SK-N-SH treated with all-trans-retinoic acid at 6 μM for 48 hours (cell line): ENCODE results near the gene SBK2.
"Not testable (repeated sequence)": the region's sequence is repeated elsewhere in the genome, so short reads cannot be mapped to it uniquely, and the experiment has no call there.

Experiments
- ATAC-seq: fragments of 200-7000 bp; cut with Tn5 transposase; 3 replicates; pipeline ENCODE4 v1.9.1; 2020; ENCODE audit warnings: mild to moderate bottlenecking, moderate library complexity
- ARNTL ChIP-seq: fragments of 450-650 bp; formaldehyde crosslinking; IDR thresholded peaks from 2 replicates; pipeline ENCODE4 v1.5.0; 2020; ENCODE audit warnings: low read depth, mild to moderate bottlenecking, moderate library complexity, borderline replicate concordance
- BACH2 ChIP-seq: fragments of 250-450 bp; sonication (Bioruptor Pico); IDR thresholded peaks from 2 replicates; pipeline ENCODE4 v1.9.0; 2021; ENCODE audit warnings: mild to moderate bottlenecking, borderline replicate concordance
- CSDC2 ChIP-seq: fragments of 250-450 bp; sonication (Bioruptor Pico); IDR thresholded peaks from 2 replicates; pipeline ENCODE4 v1.5.0; 2020; ENCODE audit warnings: mild to moderate bottlenecking, moderate library complexity
- ESRRG ChIP-seq: fragments of 250-450 bp; sonication (Bioruptor Pico); IDR thresholded peaks from 2 replicates; pipeline ENCODE4 v1.6.1; 2021; ENCODE audit warnings: mild to moderate bottlenecking
- GLIS3 ChIP-seq: fragments of 250-450 bp; sonication (Bioruptor Pico); IDR thresholded peaks from 2 replicates; pipeline ENCODE4 v1.5.0; 2020; ENCODE audit warnings: mild to moderate bottlenecking, moderate library complexity
- ISL1 ChIP-seq: fragments of 250-450 bp; sonication (Bioruptor Pico); IDR thresholded peaks from 2 replicates; pipeline ENCODE4 v2.1.2; 2022; ENCODE audit warnings: mild to moderate bottlenecking, moderate library complexity
- OSR1 ChIP-seq: fragments of 250-450 bp; sonication (Bioruptor Pico); IDR thresholded peaks from 2 replicates; pipeline ENCODE4 v1.8.0; 2022; ENCODE audit warnings: moderate library complexity, mild to moderate bottlenecking, inconsistent platforms
- PPARA ChIP-seq: fragments of 250-450 bp; sonication (Bioruptor Pico); IDR thresholded peaks from 2 replicates; pipeline ENCODE4 v1.5.0; 2020; ENCODE audit warnings: mild to moderate bottlenecking, borderline replicate concordance
- RARB ChIP-seq: fragments of 250-450 bp; sonication (Bioruptor Pico); IDR thresholded peaks from 2 replicates; pipeline ENCODE4 v1.8.0; 2021; ENCODE audit warnings: mild to moderate bottlenecking, moderate library complexity
- SNAI2 ChIP-seq: fragments of 250-450 bp; sonication (Bioruptor Pico); IDR thresholded peaks from 2 replicates; pipeline ENCODE4 v1.5.0; 2020; ENCODE audit warnings: mild to moderate bottlenecking, moderate library complexity
- TCF4 ChIP-seq: fragments of 250-450 bp; sonication (Bioruptor Pico); IDR thresholded peaks from 2 replicates; pipeline ENCODE4 v1.8.0; 2021; ENCODE audit warnings: mild to moderate bottlenecking, moderate library complexity, borderline replicate concordance
- TOX ChIP-seq: fragments of 250-450 bp; sonication (Bioruptor Pico); IDR thresholded peaks from 2 replicates; pipeline ENCODE4 v1.8.0; 2021; ENCODE audit warnings: mild to moderate bottlenecking, moderate library complexity, borderline replicate concordance
- ZC3H10 ChIP-seq: fragments of 250-450 bp; sonication (Bioruptor Pico); IDR thresholded peaks from 2 replicates; pipeline ENCODE4 v1.5.1; 2021; ENCODE audit warnings: mild to moderate bottlenecking, moderate library complexity
- ZFP3 ChIP-seq: fragments of 250-450 bp; sonication (Bioruptor Pico); IDR thresholded peaks from 2 replicates; pipeline ENCODE4 v1.5.0; 2020; ENCODE audit warnings: mild to moderate bottlenecking, moderate library complexity
- ZFP30 ChIP-seq: fragments of 450-650 bp; formaldehyde crosslinking; IDR thresholded peaks from 2 replicates; pipeline ENCODE4 v1.5.0; 2022; ENCODE audit warnings: mild to moderate bottlenecking, moderate library complexity
- ZNF565 ChIP-seq: fragments of 450-650 bp; formaldehyde crosslinking; conservative IDR thresholded peaks from 2 replicates; pipeline ENCODE4 v1.5.0; 2020; ENCODE audit warnings: low read depth, mild to moderate bottlenecking, moderate library complexity
- ZNF70 ChIP-seq: fragments of 450-650 bp; formaldehyde crosslinking; IDR thresholded peaks from 2 replicates; pipeline ENCODE4 v1.5.0; 2020; ENCODE audit warnings: mild to moderate bottlenecking, moderate library complexity
- ZNF8 ChIP-seq: fragments of 450-650 bp; formaldehyde crosslinking; IDR thresholded peaks from 2 replicates; pipeline ENCODE4 v1.5.0; 2020; ENCODE audit warnings: mild to moderate bottlenecking, moderate library complexity
- TF ChIP-seq, protein P1 (sequence below): fragments of 250-450 bp; sonication (Bioruptor Pico); IDR thresholded peaks from 2 replicates; pipeline ENCODE4 v1.5.1; 2021; ENCODE audit warnings: mild to moderate bottlenecking, moderate library complexity
- TF ChIP-seq, protein P2 (sequence below): fragments of 250-450 bp; sonication (Bioruptor Pico); IDR thresholded peaks from 2 replicates; pipeline ENCODE4 v1.5.1; 2020; ENCODE audit warnings: low read depth, mild to moderate bottlenecking, moderate library complexity

The SBK2 gene

DNA sequence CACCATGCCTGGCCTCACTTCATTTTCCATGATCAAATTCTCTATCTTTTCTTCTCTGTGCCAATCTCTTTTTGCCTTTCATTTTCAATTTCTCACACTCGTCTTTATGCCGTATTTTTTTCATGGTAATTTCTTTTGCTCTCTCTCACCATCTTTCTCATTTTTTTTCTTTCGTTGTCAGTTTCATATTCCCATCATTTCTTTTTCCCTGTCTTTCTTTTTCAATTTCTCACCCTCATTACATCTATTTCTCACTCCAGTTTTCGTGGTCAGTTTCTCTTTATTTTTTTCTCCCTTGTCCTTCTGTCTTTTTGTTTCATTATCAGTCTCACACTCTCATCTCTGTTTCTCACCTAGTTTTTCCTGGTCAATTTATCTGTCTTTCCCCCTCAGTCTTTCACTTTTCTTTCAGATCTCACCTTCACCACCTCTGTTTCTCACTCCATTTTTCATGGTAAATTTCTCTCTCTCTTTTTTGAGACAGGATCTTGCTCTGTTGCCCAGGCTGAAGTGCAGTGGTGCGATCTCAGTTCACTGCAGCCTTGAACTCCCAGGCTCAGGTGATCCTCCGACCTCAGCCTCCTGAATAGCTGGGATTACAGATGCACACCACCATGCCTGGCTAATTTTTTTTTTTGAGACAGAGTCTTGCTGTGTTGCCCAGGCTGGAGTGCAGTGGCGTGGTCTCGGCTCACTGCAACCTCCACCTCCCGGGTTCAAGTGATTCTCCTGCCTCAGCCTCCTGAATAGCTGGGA is 34.6 kb downstream of the SBK2 start:
- TF ChIP-seq ZC3H10 (CRISPR knock-in tag) = no peak
- TF ChIP-seq, protein P1, sequence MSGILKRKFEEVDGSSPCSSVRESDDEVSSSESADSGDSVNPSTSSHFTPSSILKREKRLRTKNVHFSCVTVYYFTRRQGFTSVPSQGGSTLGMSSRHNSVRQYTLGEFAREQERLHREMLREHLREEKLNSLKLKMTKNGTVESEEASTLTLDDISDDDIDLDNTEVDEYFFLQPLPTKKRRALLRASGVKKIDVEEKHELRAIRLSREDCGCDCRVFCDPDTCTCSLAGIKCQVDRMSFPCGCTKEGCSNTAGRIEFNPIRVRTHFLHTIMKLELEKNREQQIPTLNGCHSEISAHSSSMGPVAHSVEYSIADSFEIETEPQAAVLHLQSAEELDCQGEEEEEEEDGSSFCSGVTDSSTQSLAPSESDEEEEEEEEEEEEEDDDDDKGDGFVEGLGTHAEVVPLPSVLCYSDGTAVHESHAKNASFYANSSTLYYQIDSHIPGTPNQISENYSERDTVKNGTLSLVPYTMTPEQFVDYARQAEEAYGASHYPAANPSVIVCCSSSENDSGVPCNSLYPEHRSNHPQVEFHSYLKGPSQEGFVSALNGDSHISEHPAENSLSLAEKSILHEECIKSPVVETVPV (CRISPR knock-in tag) = no peak
- TF ChIP-seq GLIS3 = no peak
- no peak for TF ChIP-seq PPARA
- TF ChIP-seq TCF4 (CRISPR knock-in tag) = no peak
- no peak for TF ChIP-seq ISL1
- TF ChIP-seq ZNF70 = no peak
- TF ChIP-seq ZFP3 (CRISPR knock-in tag) = no peak
- TF ChIP-seq, protein P2, sequence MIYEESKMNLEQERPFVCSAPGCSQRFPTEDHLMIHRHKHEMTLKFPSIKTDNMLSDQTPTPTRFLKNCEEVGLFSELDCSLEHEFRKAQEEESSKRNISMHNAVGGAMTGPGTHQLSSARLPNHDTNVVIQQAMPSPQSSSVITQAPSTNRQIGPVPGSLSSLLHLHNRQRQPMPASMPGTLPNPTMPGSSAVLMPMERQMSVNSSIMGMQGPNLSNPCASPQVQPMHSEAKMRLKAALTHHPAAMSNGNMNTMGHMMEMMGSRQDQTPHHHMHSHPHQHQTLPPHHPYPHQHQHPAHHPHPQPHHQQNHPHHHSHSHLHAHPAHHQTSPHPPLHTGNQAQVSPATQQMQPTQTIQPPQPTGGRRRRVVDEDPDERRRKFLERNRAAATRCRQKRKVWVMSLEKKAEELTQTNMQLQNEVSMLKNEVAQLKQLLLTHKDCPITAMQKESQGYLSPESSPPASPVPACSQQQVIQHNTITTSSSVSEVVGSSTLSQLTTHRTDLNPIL = no peak
- no peak for TF ChIP-seq BACH2
- TF ChIP-seq RARB (CRISPR knock-in tag) = no peak
- no peak for TF ChIP-seq CSDC2 (CRISPR knock-in tag)
- no peak for TF ChIP-seq OSR1
- TF ChIP-seq ESRRG (CRISPR knock-in tag) = no peak
- no peak for TF ChIP-seq SNAI2 (CRISPR knock-in tag)
- no peak for TF ChIP-seq TOX (CRISPR knock-in tag)
- TF ChIP-seq ZNF8 (CRISPR knock-in tag) = no peak
- no peak for TF ChIP-seq ARNTL (CRISPR knock-in tag)
- no peak for TF ChIP-seq ZNF565 (CRISPR knock-in tag)

DNA sequence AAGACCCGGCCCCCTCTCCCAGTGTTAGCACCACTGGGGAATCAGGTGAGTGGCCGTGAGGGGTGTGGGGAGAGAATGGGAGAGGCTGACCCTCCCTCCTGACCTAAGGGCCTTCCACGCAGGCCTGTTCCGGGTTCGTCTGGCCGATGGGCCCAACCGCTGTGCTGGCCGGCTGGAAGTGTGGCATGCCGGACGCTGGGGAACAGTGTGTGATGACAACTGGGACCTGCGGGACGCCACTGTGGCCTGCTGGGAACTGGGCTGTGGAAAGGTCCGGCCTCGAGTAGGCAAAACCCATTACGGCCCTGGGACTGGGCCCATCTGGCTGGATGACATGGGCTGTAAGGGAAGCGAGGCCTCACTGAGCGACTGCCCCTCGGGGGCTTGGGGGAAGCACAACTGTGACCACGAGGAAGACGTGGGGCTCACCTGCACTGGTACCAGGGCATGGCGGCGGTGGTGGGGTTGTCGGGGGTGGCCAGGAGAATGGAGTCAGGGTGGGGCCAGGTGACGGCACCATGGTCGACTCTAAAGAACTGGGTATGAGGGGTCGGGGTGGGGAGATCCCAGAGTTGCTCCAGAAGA is 36.5 kb downstream of the SBK2 start:
- ATAC-seq = no peak
- TF ChIP-seq GLIS3 (no peak), ZC3H10 (CRISPR knock-in tag) (no peak), ZFP30 (CRISPR knock-in tag) (no peak), ARNTL (CRISPR knock-in tag) (no peak), ISL1 (no peak), ZNF565 (CRISPR knock-in tag) (no peak), ESRRG (CRISPR knock-in tag) (no peak)
- TF ChIP-seq, protein P1 (CRISPR knock-in tag) = no peak
- TF ChIP-seq, all 23 proteins: peak for 0

More for the DNA sequence above, 34.6 kb downstream of the SBK2 start:
- no peak for ATAC-seq

DNA sequence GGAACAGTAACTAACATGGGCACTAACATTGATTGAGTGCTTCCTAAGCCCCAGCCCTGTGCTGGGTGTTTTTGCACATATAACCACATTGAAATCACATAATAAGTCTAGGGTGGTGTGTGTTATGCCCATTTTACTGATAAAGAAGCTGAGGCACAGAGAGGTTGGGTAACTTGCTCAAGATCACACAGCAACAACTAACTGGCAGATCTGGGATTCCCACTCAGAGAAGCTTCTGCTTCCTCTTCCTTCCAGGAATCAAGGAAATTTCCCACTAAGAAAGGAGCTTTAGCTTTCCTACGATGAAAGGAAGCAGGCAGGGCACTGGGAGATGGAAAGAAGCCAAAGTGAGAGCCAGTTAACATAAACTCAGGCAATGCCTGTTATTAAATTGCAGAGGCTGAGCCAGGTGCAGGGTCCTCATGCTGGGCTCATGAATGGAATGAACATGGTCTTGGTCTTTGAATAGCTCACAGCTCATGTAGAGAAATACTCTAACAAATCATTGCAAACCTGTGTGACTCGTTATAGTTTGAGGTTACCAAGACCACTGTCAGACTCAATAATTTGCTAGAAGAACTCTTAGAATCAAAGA is 38.6 kb downstream of the SBK2 start:
- ATAC-seq = no peak
- TF ChIP-seq ESRRG (CRISPR knock-in tag) (no peak), ZNF70 (no peak), OSR1 (no peak), BACH2 (no peak), ZC3H10 (CRISPR knock-in tag) (no peak), ZFP3 (CRISPR knock-in tag) (no peak), CSDC2 (CRISPR knock-in tag) (no peak), TCF4 (CRISPR knock-in tag) (no peak), GLIS3 (no peak), TOX (CRISPR knock-in tag) (no peak)
- TF ChIP-seq, protein P2 = no peak

DNA sequence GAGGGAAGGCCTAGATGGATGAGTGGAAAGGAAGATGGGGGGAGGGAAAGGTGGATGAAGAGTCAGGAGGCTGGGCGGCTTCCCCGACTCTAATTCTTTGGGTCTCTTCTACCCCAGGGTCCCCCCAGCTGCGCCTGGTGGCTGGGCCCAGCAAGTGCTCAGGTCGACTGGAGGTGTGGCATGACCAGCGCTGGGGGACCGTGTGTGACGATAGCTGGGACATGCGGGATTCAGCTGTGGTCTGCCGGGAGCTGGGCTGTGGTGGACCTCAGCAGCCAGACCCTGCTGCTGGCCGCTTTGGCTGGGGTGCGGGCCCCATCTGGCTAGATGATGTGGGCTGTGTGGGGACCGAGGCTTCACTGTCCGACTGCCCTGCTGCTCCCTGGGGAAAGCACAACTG is 39.2 kb downstream of the SBK2 start:
- ATAC-seq = no peak
- TF ChIP-seq TOX (CRISPR knock-in tag) (no peak), ZNF565 (CRISPR knock-in tag) (no peak)
- TF ChIP-seq, all 23 proteins: peak for 0

DNA sequence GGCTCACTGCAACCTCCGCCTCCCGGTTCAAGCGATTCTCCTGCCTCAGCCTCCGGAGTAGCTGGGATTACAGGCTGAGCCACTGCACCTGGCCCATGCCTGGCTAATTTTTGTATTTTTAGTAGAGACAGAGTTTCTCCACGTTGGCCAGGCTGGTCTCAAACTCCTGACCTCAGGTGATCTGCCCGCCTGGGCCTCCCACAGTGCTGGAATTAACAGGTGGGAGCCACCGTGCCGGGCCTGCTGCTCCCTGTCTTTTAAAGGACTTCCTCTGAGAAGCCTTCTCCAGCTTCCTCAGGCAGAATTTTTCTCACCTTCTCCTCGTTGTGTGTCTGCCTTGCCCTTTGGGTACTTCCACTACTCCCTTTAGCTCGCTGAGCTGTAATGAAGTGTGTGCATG is 40.1 kb downstream of the SBK2 start:
- ATAC-seq = not testable (repeated sequence)
